GM15510 (cell line): Measurements from ENCODE around the gene IGDCC3.

Source experiments
- POLR2A ChIP-seq: IDR thresholded peaks from 3 replicates; pipeline ENCODE4 v1.6.1; 2011; ENCODE audit warnings: borderline replicate concordance; ENCODE audit not compliant: insufficient read length; ENCODE audit errors: extremely low read depth

Gene IGDCC3

GRCh38 chr15:65336493-65337435 is 41.0 kb downstream of the IGDCC3 start:
- no peak for TF ChIP-seq POLR2A

GRCh38 chr15:65335278-65336055 is 42.3 kb downstream of the IGDCC3 start:
- TF ChIP-seq POLR2A: no peak

- no peak for TF ChIP-seq POLR2A
Observed at GRCh38 chr15:65334586-65335231, 43.1 kb downstream of the IGDCC3 start.

DNA sequence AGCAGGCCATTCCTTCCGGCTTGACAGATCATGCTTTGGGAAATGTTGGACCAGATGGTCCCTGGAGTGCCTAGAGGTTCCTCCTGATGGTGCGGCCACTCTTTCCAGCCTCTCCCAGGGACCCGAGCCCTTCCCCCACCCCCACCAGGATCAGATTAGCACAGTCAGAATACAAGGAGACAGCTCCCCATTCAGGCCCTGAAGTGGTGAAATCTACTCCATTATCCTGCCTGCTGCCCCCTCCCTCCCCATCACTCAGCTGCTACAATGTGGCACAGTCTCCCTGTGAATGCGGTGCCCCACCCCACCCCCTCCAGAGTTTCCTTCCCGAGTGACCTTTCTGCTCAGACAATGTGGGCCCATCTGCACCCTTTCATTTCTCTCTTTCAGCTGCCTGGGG is 43.9 kb downstream of the IGDCC3 start:
- no peak for TF ChIP-seq POLR2A

GRCh38 chr15:65333148-65333820 is 44.5 kb downstream of the IGDCC3 start:
- TF ChIP-seq POLR2A: no peak

DNA sequence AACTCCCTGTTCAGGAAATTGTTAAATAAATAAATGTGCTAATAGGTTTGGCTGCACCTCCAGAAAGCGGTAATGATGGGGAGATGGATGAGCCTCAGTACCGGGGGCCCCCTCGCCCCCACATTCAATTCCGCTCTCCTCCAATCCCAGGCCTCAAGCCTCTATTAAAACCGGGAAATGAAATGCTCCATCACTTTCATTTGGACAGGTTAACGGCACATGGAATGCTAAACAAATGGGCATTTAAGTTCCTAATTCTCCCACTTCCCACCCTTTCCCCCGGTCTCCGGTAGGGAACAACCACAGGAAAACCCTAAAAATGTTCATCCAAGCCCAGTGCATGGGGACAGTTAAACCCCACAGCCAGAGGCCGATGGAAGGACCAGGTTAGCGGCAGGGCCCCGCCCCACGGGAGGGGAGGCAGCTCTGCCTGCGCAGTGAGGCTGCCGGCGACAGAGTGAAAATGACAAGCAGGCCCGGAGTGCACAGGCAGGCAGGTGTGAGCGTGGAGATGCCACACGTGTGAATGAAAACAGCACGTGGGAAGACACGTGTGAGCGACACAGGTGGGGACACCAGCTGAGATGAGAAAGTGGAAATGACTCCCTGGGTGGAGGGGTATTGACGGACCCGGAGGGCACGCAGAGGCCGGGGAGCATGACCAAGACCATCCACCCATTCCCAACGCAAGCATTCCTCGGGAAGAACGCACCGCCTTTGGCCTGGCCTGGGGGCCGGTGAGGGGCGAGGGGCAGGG is 45.2 kb downstream of the IGDCC3 start:
- no peak for TF ChIP-seq POLR2A

GRCh38 chr15:65331811-65332210 is 46.0 kb downstream of the IGDCC3 start:
- no peak for TF ChIP-seq POLR2A

DNA sequence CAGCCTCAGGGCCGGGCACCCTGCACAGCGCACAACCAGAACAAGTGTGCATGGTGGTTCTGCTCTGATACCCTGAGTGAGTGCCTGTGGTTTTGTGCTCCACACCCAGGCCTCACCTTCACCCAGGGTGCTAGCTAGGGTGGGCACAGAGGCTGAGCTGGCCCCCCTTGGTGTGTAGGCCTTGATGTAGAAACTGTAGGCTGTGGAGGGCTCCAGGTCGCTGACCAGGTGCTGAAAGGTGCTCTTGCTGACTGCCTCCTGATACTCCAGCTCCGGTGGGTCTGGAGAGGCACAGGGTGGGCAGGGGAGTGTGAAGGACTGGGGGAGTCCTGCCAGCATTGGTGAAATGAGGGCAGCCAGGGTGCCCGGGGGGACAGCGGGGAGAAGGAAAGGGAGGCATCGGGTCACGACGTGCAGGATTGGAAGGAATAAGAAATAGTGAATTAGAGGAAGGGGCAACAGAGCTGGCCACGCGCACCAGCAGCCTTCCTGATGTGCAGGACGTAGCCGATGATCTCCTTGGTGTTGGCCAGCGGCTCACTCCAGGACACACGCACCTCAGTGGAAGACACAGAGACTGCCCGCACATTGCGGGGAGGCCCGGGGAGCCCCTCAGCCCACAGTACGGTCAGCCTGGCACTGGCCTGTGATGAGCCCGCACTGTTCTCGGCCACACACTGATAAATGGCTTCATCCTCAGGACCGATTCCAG is 46.7 kb downstream of the IGDCC3 start:
- no peak for TF ChIP-seq POLR2A

- no peak for TF ChIP-seq POLR2A
Observed at GRCh38 chr15:65329984-65330735, 47.6 kb downstream of the IGDCC3 start.

GRCh38 chr15:65329288-65329983 is 48.4 kb downstream of the IGDCC3 start:
- no peak for TF ChIP-seq POLR2A

DNA sequence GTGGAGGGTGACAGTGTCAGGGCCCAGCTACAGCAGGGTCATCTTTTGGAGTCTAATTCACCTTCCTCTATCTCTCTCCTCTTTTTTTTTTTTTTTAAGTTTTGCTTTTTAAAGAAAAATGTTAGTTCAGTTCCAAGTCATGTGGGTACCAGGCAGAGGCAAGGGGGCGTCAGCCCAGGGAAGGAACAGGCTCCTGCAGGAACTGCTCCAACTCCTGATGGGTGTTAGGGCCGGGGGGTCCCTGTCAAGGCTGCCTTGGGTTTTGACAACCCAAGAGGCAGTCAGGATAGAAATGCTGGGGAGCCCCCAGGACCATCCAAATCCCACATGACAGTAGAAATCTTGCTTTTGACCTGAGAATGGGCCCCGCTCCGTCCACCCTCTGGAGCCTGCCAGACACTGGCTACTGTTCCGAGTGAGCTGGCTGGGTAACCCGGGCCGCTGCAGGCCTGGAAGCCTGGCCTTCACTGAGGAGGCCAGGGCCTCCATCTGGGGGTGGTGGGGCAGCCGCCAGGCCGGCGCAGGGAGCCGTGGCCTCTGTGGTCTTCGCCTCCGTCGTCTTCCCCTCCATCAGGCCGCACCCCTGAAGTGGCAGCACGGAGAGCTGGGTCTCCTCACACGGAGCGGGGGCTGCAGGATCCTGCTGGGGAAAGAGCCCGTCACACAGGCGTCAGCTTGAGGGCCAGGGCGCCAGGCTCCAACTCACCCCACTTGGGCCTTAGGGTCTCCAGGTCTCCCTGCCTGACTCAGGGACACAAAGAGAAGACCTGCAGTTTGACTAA is 49.1 kb downstream of the IGDCC3 start:
- TF ChIP-seq POLR2A: no peak
